ENCODE results near the gene INMT.
A peak's percentile ranks its signal among the peaks of the same experiment; 100 is the strongest.

The INMT gene

GRCh38 chr7:30729642-30730041 is 22.3 kb upstream of the INMT start:
- DNase-seq = no peak

GRCh38 chr7:30730097-30730496 is 21.8 kb upstream of the INMT start:
- DNase-seq = no peak

- DNase-seq = no peak
Measured at GRCh38 chr7:30730996-30731395, 20.9 kb upstream of the INMT start.

DNA sequence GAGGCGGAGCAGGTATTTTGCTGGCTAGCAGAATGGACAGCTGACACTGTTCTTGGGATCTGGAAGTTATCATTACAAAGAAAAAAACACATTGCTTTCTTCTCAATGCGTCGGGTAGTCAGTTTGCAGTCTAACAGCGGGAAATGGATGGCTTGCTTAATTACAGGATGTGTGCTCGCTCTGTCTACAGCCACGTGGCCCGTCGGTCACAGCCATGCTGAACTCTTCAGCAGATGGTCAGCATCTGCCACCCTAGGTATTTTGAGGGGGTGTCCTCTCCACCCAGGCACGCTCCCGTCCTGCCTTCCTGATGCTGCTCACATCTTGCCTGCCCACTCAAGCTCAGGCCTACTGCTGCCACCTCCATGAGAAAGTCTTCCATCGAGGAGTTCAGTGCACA is 20.4 kb upstream of the INMT start:
- DNase-seq = no peak

DNA sequence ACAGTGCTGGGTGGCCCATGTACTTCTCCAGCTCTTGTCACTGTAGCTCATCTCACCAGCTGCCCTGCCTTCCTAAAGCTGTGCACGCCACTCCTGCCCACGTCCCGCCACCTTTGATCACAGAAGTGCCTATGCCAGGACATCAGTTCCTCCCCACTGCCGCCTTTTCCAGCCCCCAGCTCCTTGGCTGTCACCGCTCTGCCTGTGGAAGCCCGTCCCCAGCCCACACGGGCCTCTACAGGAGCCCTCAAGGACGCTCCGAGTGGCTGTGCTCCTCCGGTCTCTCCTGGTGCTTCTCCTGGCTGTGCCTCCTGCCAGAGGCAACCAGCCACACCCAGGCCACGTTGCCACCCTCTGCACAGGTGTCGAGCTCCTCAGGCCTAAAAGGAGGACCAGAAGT is 19.3 kb upstream of the INMT start:
- no peak for DNase-seq

DNA sequence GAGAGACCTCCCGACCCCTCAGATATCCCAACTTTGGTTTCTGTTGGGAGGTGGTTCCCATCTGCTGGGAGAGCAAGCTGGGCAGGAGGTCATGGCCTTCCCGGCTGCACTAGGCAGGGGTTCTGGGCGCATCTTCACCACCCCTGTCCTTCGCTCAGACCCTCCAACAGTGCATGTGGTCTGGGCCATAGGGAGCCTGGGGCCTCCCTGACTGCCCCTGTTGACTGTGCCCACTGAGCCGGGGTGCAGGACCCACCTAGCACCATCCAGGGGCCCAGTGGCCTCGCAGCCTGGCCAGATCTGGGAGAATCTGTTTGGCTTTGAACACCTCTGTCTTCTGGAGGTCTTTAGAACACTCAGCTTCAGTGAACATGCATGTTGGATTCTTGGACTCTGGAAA is 18.7 kb upstream of the INMT start:
- DNase-seq = no peak

DNA sequence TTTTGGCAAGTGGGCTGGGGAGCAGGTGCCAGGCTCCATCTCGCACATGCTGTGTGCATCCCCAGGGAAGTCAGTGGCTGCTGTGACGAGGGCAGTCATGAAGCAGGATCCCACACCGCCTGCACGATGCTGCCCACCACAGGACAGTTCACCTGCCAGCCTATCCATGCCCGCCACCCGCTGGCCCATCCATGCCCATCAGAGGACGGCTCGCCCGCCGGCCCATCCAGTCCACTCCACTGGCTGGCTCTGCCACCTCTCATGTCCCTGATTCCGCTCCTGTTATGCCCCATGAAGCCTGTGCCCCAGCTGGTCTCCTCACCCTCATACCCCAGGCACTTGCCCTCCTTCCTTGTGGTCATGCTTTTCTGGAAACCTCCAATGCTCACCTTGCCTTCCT is 18.2 kb upstream of the INMT start:
- DNase-seq = no peak

DNA sequence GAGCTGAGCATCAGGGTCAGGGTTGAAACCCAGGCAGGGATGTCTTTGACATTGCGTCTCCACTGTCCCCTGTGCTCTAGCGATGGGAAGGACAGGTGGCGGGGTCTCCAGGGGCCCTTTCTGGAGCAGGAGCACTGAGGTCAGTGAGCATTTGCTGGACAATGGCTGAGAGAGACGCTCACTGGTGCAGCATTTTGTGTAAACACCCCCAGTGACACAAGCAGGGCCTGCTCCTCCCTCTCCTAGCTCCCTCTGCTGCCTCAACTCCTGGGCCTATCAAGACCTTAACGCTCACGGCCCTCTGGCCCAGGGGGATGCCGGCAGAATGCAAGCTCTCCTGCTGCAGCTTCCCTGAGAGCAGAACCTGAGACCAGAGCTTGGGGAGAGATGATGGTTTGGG is 17.4 kb upstream of the INMT start:
- no peak for DNase-seq

GRCh38 chr7:30735631-30736030 is 16.3 kb upstream of the INMT start:
- DNase-seq = no peak

GRCh38 chr7:30736291-30736690 is 15.6 kb upstream of the INMT start:
- DNase-seq = no peak

DNA sequence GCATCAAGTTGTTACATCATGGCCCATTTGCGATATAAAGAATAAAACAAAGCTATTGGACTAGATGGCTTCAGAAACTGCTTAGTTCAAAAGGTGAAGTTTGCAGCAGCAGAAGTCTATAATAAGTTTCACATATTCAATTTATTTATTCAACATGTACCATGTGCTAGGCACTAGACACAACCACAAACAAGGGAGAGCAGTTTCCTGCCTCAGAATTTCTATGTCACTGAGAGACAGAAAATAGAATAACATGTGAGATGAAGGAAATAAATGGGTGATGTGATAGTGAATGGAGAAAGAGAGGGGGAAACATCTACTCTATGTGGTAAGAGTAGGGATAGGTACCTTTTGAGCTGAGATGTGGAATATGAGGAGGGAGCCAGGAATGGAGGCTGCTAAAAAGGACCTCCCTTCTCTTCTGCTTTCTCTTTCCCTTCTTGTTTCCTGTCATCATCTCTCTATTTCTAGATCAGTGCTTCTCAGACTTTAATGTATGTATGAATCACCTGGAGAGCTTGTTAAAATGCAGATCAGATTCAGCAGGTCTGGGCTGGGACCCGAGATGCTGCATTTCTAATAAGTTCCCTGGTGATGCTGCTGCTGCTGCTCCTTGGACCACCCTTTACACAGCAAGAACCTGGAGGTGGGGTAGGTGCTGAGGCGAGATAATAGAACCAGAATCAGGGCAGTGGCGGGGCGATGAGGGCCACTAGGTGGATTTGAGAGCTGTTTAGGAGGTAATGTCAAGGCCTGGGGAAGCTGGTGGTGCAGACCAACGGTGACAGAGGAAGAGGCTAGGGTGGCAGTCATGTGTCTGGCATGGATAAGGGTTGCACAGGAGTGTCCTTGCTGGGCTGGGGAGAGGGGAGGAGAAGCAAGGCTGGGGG is 13.7 kb upstream of the INMT start:
- DNase-seq = no peak

GRCh38 chr7:30739691-30740090 is 12.2 kb upstream of the INMT start:
- no peak for DNase-seq

- peak; percentile 66 for DNase-seq
Measured at GRCh38 chr7:30740417-30741181, 11.3 kb upstream of the INMT start.

DNA sequence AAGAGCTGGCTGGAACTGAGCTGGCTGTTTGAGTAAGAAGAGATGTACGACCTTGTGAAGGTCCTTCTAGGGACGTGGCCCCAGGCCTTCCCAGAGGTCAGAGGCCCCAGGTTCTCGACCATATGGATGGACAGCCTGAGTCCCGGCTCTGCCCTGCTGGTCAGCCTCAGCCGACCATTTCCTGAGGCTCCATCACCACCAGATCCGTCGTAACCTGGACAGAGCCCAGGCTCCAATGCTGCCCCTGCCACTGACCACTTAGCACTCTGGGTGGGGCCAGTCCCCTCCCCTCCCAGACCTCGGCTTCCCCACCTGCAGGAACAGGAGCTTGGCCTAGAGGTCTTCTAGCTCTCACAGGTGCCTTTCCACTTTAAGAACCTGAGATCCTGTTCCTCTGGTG is 10.6 kb upstream of the INMT start:
- DNase-seq = no peak

DNA sequence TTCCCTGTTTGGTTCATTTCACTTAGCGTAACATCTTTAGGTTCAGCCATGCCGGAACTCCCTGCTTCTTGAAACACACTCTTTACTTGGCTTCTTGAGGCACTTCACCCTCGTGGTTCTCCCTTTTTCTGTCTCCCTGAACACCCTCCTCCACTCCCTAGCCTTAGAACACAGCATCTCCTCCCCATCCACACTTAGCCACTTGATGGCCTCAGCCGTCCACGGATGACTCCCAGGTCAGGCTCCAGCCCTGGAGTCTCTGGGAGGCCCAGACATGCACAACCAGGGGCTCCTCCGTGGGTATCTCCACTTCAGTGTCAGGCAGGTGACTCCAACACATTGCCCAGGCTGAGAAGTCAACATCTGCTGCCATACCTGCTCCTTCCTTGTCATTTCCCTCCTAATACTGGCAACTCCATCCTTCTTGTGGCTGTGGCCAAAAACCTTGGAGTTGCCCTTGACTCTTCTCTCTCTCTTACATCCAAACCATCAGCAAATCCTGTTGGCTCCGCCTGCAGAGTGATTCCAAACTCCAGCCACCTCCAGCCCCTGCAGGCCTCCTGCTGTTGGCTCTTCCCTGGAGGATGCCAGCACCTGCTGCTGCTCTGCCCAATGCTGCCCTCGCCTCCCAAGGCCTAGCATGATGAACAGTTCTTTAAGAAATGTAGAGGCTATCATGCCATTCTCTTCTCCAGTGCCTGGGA is 8.4 kb upstream of the INMT start:
- no peak for DNase-seq

DNA sequence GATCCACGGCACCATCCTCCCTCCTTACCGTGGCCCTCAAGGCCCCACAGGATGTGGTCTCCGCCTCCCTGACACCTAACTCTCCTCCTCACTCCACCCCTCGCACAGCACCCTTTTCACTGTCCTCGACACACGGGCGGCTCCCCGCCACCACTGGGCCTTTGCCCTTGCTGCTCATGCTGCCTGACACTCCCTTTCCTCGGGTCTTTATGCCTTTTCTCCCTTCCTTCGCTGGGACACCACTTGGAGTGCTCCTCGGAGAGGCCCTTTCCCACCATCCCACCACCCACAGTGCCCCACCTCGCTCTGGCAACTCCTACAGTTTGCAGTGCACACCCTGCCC is 7.9 kb upstream of the INMT start:
- DNase-seq = no peak

DNA sequence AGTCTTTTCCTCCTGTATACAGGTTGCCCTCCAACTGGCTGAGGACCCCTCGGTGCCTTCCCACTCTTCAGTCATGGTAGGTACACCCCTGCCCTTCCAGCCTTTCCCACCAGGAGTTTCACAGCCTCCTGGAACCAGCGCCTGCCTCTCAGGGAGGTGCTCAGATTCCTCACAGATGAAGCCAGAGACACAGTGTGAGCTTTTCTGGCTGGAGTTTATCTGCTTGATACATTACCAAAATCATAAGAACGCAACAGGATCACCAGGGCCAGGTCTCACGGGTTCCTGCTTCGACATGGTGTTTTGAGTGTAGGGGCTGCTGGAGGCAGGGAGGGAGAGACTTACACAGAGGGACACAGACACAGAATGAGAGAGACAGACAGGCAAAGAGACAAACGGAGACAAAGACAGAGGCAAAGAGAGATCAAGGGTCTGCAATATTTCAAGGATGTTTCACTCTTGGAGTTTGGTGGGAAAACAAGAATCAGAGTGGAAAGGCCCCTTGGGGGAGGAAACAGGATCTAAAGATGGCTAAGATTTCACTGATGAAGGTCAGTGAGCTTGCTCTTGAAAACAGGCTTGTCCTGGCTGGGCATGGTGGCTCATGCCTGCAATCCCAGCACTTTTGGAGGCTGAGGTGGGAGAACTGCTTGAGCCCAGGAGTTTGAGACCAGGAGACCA is 6.5 kb upstream of the INMT start:
- DNase-seq = no peak

DNA sequence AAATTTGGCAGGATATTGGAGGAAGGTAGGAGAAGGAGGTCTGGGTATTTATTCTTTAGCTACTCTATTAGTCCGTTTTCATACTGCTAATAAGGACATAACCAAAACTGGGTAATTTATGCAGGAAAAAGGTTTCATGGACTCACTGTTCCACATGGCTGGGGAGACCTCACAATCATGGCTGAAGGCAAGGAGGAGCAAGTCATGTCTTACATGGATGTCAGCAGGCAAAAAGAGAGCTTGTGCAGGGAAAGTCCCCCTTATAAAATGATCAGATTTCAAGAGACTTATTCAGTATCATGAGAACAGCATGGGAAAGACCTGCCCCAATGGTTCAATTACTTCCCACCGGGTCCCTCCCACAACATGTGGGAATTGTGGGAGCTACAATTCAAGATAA is 1.9 kb upstream of the INMT start:
- DNase-seq = no peak

- no peak for DNase-seq
Measured at GRCh38 chr7:30750683-30751650, 968 bp upstream of the INMT start.

DNA sequence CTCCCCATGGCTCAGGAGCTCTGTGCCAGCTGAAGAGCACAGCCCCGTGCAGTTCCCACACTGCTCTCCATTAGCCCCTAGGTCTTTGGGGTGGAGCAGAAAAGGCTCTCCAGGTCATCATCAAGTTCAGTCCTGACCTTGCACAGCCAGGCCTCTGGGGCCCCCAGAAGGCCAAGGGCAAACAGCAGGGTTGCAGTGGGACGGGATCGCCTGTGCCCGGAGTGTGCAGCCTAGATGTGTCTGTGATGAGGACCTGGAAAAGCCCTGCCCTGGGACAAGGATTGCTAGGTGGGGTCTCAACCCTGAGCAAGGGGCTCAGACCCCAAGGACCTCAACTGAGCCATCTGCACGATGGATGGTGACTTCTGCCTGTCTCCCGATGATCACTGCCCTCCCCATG is 549 bp downstream of the INMT start:
- no peak for DNase-seq

DNA sequence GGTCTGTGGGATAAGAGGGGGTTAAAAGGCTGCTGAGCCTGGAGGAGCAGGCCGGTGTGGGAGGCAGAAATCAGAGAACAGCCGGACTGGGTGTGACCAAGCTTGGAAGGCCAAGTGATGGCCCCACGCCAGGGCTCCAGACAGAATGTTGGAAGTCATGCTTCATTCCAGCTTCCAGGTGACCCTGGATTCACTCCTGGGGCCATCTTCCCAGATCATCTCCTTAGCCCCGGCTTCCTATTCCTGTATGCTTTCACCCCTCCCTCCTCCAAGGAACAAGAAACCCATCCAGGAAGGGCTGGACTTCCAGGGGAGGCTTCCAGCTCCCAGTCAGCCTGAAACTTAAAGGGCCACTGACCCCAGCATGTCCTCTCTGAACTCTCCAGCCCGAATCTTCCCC is 1.0 kb downstream of the INMT start:
- no peak for DNase-seq

DNA sequence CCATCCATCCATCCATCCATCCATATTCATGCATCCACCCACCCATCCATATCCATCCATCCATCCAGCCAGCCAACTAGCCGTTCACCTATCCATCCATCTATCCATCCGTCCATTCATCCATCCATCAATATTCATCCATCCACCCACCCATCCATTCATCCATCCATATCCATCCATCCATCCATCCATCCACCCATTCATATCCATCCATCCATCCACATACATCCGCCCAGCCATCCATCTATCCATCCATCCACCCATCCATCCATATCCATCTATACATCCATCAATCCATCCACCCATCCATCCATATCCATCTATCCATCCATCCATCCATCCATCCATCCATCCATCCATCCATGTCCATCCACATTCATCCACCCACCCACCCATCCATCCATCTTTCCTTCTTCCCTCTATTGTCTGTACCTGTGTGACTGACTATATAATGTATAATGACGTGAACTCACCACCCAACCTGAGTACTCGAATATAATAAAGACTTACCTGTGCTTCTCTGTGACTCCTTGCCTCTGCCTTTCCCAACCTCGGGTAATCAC is 2.5 kb downstream of the INMT start:
- DNase-seq = no peak

Measured in activated CD4-positive, alpha-beta T cell treated with anti-CD3 and anti-CD28 coated beads, Interleukin-2, amount 50 U/mL, for 16 hours (primary cell).